Lower leg skin (tissue), 4 donors: ENCODE data around the gene CCDC93. TPM values are rescaled to one million over a fixed set of nuclear protein-coding genes. Genes with fewer than 3 reads are reported as not detected.
A peak's percentile ranks its signal among the peaks of the same experiment; 100 is the strongest.

Experiments
- DNase-seq, 2 donors: peaks; one replicate each; pipeline ENCODE4 v3.0.0-alpha.2; 2019; ENCODE audit warnings: low spot score in 2 of 2
- H3K4me3 ChIP-seq: fragments of 200-600 bp; sonication (generic); 2 replicates; pipeline ENCODE4 v1.5.1; 2017; ENCODE audit warnings: mild to moderate bottlenecking, low read depth; ENCODE audit not compliant: poor library complexity, severe bottlenecking
- POLR2A ChIP-seq, 2 donors: fragments of 450-650 bp; IDR thresholded peaks; one replicate each; pipeline ENCODE4 v1.6.1; 2016 to 2017; ENCODE audit warnings: antibody characterized with exemption in 2 of 2, mild to moderate bottlenecking in 1 of 2, moderate library complexity in 1 of 2
- WGBS, 2 donors: methylation state at CpG; one replicate each; pipeline ENCODE4 v1.1.5; 2018; 5-methylcytosine and 5-hydroxymethylcytosine counted together
- intact Hi-C: fragments of 100-400 bp; cut with DNase I; formaldehyde crosslinking; loops from one replicate; pipeline ENCODE4 v1.15.0; 2023; ENCODE audit warnings: low total_unique reads
- total RNA-seq, 4 donors: library from RNA; depleted of rRNA; stranded (reverse); fragments of >200 nt; gene quantifications; one replicate each; pipeline ENCODE4 v1.1.0, GENCODE V29; 2016
- TF ChIP-seq, protein P1 (sequence below), 3 donors: fragments of 450-650 bp; IDR thresholded peaks; one replicate each; pipeline ENCODE4 v1.5.1; 2016; ENCODE audit warnings: antibody characterized with exemption in 3 of 3, mild to moderate bottlenecking in 3 of 3, moderate library complexity in 2 of 3

The CCDC93 gene
- total RNA-seq, 4 donors from 2014 or later: 11.8 to 26.2 (median 20.0) TPM

DNA sequence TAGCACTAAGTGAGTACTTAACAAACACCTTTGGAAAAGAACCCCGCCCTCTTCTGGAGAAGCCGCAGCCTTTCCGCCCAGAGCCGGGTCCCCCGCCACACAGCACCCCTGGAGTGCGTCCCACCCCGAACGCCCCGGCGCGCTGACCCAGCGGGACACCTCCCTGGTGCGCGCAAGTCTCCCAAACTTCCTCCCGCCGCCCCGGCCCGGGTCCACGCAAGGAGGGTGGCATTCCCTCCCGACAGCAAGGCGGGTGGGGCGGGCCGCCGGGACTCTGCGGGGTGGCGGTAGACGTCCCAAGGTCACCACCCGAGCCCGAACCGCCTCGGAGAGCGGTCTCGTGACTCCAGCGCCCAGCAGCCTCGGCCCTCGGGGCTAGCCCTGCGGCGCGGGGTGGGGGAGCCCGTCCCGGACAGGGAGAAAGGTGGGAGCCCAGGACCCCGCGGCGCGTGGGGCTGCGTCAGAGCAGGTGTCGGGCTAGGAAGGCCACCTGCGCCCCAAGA is 598 bp downstream of the CCDC93 start:
- TF ChIP-seq, protein P1, sequence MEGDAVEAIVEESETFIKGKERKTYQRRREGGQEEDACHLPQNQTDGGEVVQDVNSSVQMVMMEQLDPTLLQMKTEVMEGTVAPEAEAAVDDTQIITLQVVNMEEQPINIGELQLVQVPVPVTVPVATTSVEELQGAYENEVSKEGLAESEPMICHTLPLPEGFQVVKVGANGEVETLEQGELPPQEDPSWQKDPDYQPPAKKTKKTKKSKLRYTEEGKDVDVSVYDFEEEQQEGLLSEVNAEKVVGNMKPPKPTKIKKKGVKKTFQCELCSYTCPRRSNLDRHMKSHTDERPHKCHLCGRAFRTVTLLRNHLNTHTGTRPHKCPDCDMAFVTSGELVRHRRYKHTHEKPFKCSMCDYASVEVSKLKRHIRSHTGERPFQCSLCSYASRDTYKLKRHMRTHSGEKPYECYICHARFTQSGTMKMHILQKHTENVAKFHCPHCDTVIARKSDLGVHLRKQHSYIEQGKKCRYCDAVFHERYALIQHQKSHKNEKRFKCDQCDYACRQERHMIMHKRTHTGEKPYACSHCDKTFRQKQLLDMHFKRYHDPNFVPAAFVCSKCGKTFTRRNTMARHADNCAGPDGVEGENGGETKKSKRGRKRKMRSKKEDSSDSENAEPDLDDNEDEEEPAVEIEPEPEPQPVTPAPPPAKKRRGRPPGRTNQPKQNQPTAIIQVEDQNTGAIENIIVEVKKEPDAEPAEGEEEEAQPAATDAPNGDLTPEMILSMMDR (IDR thresholded peaks at IDR 0.05): no peak
- no peak for TF ChIP-seq POLR2A (IDR thresholded peaks at IDR 0.05)
- WGBS, 2 donors: 1% methylated on average over 26 to 36 of the region's 48 CpGs
- peak; percentile 23 to 92 for DNase-seq
- H3K4me3 ChIP-seq: peak overlapping the region; percentile 91
- intact Hi-C loops: no loop called here

DNA sequence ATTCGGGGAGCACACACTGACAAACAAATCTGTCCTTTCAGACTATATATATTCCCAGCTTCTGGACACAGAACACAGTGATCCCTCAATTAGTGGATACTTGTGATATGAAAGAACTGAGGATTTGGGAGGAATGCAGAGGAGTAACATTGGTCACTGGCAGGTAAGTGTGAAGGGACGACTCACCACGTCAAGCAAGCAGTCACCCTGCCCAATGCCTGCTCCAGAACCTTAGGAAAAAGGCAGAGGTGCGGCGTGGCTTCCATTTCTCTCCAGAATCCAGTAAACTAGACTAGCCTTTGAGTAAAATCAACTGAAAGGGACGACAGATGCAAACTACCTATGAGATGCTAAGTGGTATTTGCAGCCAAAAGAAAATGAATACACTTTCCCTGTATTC is 1.1 kb downstream of the CCDC93 start:
- TF ChIP-seq, protein P1 (IDR thresholded peaks at IDR 0.05): no peak
- no peak for TF ChIP-seq POLR2A (IDR thresholded peaks at IDR 0.05)
- intact Hi-C loops: no loop called here
- no peak for DNase-seq
- H3K4me3 ChIP-seq: no peak overlapping the region
- 25 to 34% methylated on average over 6 of the region's 6 CpGs for WGBS, 2 donors

DNA sequence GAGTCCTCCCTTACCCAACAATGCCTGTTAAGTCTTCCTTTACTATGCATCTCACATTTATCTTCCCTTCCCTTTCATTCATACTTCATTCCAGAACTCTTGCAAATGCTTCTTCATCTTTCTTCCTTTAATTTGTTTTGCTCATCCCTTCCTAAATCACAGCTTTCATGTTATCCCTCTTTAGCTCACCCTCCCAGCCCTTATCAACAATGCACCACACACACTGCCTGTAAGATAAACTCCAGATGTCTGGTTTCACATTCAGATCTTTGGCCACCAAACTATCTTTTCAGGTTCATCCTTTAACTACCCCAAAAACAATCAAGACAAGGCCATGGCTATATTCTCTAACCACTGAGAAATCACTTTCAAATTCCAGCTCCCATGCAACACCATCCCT is 3.4 kb downstream of the CCDC93 start:
- no peak overlapping the region for H3K4me3 ChIP-seq
- DNase-seq: no peak
- intact Hi-C loops: no loop called here
- TF ChIP-seq, protein P1 (IDR thresholded peaks at IDR 0.05): no peak
- no peak for TF ChIP-seq POLR2A (IDR thresholded peaks at IDR 0.05)

DNA sequence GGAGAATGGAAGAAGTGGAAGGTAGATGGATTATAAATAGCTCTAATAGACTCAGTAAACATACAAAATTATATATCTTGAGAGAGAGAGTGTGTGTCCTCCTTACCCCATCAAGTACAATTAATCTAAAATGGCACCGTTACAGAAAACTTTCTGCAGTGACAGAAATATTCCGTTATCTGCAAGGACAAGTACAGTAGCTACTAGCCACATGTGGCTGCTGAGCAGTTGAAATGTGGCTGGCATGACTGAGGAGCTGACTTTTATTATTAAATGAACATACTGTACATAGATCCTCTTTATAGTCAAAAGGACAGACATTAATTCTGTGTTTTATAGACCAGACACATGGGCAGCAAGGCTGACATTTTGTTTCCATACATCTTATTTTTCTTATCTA is 7.0 kb downstream of the CCDC93 start:
- intact Hi-C loops: no loop called here
- no peak for DNase-seq
- TF ChIP-seq POLR2A (IDR thresholded peaks at IDR 0.05): no peak
- WGBS, 2 donors: 84 to 86% methylated on average over 2 of the region's 2 CpGs
- no peak overlapping the region for H3K4me3 ChIP-seq

DNA sequence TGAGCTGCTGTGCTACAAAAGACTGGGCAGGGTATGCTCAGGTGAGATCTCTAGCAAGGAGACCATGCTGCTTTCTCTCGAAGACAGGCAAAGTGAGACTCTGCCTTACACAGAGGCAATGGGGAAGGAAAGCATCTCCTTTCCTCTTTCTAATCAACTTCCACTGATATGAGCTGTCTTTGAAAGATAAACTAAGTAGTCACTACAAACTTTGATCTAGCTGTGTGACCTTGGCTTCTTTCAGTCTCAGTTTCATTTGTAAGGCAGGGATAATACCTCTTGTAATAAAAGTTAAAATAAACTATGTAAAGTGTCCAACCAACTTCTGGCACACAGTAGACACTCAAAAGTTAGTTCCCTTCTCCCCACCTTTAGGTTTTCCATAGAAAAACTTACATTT is 7.5 kb downstream of the CCDC93 start:
- no peak overlapping the region for H3K4me3 ChIP-seq
- no peak for DNase-seq
- intact Hi-C loops: no loop called here
- TF ChIP-seq, protein P1 (IDR thresholded peaks at IDR 0.05): no peak
- no peak for TF ChIP-seq POLR2A (IDR thresholded peaks at IDR 0.05)
- 82 to 95% methylated on average over 1 of the region's 1 CpG for WGBS, 2 donors

DNA sequence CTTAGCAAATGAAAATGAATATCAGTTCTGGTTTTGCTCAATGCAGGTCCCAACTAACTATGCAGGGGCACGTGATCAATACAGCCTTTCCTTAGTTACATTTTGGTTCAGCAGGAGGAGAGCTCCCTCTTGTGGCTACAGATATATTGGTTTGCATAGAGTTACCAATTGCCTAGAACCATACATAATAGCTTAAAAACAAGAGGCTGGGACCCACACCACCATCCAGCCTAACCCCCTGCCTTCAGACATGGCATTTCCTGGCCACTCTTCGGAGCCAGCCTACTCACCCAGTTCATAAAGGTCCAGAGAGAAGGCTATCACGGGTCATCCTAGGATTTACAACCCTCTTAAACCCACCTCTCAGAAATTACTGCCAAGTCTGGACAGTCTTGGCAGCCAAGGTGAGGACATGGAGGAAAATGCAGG is 10.5 kb downstream of the CCDC93 start:
- intact Hi-C loops: no loop called here
- 11 to 28% methylated on average over 3 of the region's 3 CpGs for WGBS, 2 donors
- DNase-seq: peak in 1 of 2 donors; percentile 71
- no peak overlapping the region for H3K4me3 ChIP-seq
- no peak for TF ChIP-seq POLR2A (IDR thresholded peaks at IDR 0.05)
- TF ChIP-seq, protein P1 (IDR thresholded peaks at IDR 0.05): peak in 1 of 3 donors; percentile 36
